Panc1 (cell line): ENCODE data around the gene ACTL7B. TPM values are rescaled to one million over a fixed set of nuclear protein-coding genes. Genes with fewer than 3 reads are reported as not detected.

Experiments
- ATAC-seq: fragments of 200-7000 bp; cut with Tn5 transposase; 2 replicates; pipeline ENCODE4 v1.9.1; 2020; ENCODE audit warnings: mild to moderate bottlenecking, moderate library complexity
- BruUV-seq: library from RNA; stranded (reverse); fragments of 400-500 nt; replicated peaks from 2 replicates; lab custom pipeline; 2021; lab: Mats Ljungman, UMichigan
- CTCF ChIA-PET: fragments of 300-600 bp; sonication (Branson Sonifier 250); formaldehyde crosslinking; loops from one replicate; lab custom pipeline; 2022; ENCODE audit warnings: antibody characterized with exemption; lab: Charles Lee
- POLR2A ChIA-PET: fragments of 300-600 bp; sonication (Branson Sonifier 250); formaldehyde crosslinking; loops from one replicate; lab custom pipeline; 2022; ENCODE audit warnings: antibody characterized with exemption; lab: Charles Lee
- DNase-seq: peaks from one replicate; pipeline ENCODE4 v3.0.0-alpha.2; 2010; ENCODE audit warnings: low read depth, low spot score
- H3K27ac ChIP-seq: 2 replicates; pipeline ENCODE4 v1.5.1; 2011; ENCODE audit warnings: mild to moderate bottlenecking, low read length, inconsistent platforms
- H3K27me3 ChIP-seq: fragments of 200-500 bp; sonication (Bioruptor generic); 2 replicates; pipeline ENCODE4 v1.6.0; 2014; ENCODE audit warnings: low read length, inconsistent platforms; ENCODE audit not compliant: control insufficient read depth, insufficient read depth
- H3K36me3 ChIP-seq: fragments of 200-500 bp; sonication (Bioruptor generic); 2 replicates; pipeline ENCODE4 v1.5.1; 2014; ENCODE audit warnings: inconsistent platforms, mild to moderate bottlenecking, low read length, moderate library complexity; ENCODE audit not compliant: control insufficient read depth, insufficient read depth
- H3K4me1 ChIP-seq: 2 replicates; pipeline ENCODE4 v1.5.1; 2011; ENCODE audit warnings: inconsistent platforms, mild to moderate bottlenecking, low read length, moderate library complexity; ENCODE audit not compliant: control insufficient read depth, insufficient read depth
- H3K4me3 ChIP-seq, 2 experiments: 2 replicates each; pipeline ENCODE4 v1.5.1; 2011 to 2012; ENCODE audit warnings: low read depth in 2 of 2, low read length in 2 of 2, mild to moderate bottlenecking in 2 of 2, inconsistent platforms in 1 of 2, moderate library complexity in 1 of 2
- H3K9me3 ChIP-seq: fragments of 200-500 bp; sonication (Bioruptor generic); 2 replicates; pipeline ENCODE4 v1.5.1; 2014; ENCODE audit warnings: low read depth, mild to moderate bottlenecking, inconsistent platforms, low read length, moderate library complexity; ENCODE audit not compliant: control insufficient read depth, insufficient read depth
- CTCF ChIP-seq: fragments of 450-650 bp; IDR thresholded peaks from 2 replicates; pipeline ENCODE4 v1.5.1; 2017; ENCODE audit warnings: mild to moderate bottlenecking
- POLR2AphosphoS5 ChIP-seq: IDR thresholded peaks from 2 replicates; pipeline ENCODE4 v1.6.1; 2012; ENCODE audit warnings: mild to moderate bottlenecking, low read depth, low read length, moderate library complexity
- REST ChIP-seq, 2 experiments: IDR thresholded peaks; 2 replicates each; pipeline ENCODE4 v1.6.1; 2011 to 2012; ENCODE audit warnings: low read depth in 2 of 2, control low read depth in 1 of 2, low read length in 1 of 2, mild to moderate bottlenecking in 1 of 2, moderate library complexity in 1 of 2; ENCODE audit not compliant: insufficient read depth in 1 of 2
- SIN3A ChIP-seq: IDR thresholded peaks from 2 replicates; pipeline ENCODE4 v1.6.1; 2012; ENCODE audit warnings: low read depth, mild to moderate bottlenecking, low read length, moderate library complexity, borderline replicate concordance; ENCODE audit not compliant: insufficient read depth
- TCF7L2 ChIP-seq: IDR thresholded peaks from 2 replicates; pipeline ENCODE4 v1.6.1; 2011; ENCODE audit warnings: mild to moderate bottlenecking, low read depth, low read length, inconsistent platforms
- in situ Hi-C: cut with HindIII; loops from 2 replicates; pipeline ENCODE4 v1.10.0; 2016; ENCODE audit warnings: low sequenced_read_pairs, low pct_unique_long_range_greater_than_20kb
- intact Hi-C: fragments of 100-400 bp; cut with micrococcal nuclease; formaldehyde crosslinking; loops from one replicate; pipeline ENCODE4 v1.10.0; 2022; ENCODE audit not compliant: unreplicated experiment
- total RNA-seq: library from RNA; stranded (reverse); gene quantifications from one replicate; pipeline ENCODE4 v1.2.1, GENCODE V29; 2021; ENCODE audit not compliant: unreplicated experiment

Gene ACTL7B
- total RNA-seq, 1 experiment from 2014 or later: not detected

GRCh38 chr9:108834959-108835665, 20.7 kb downstream of the ACTL7B start:
- no peak for ATAC-seq

GRCh38 chr9:108832179-108832500, 23.6 kb downstream of the ACTL7B start:
- no peak for ATAC-seq
- no TSS peak for BruUV-seq
- H3K27me3 ChIP-seq: no peaks in the 10 kb centered on the region

More at GRCh38 chr9:108834959-108835665, 20.7 kb downstream of the ACTL7B start:
- intact Hi-C loops (no loop called here), in situ Hi-C loops (no loop called here)
- Histone ChIP-seq H3K27me3 (no peaks in the 10 kb centered on the region), H3K27ac (no peak overlapping the region), H3K36me3 (no peaks in the 10 kb centered on the region), H3K4me1 (no peaks in the 10 kb centered on the region), H3K9me3 (no peaks in the 10 kb centered on the region), H3K4me3 (no peak overlapping the region)
- ChIA-PET CTCF (no interaction called here), POLR2A (no interaction called here)
- no TSS peak for BruUV-seq
- TF ChIP-seq SIN3A (no peak), CTCF (no peak), POLR2AphosphoS5 (no peak), REST (IDR thresholded peaks at IDR 0.05; ENCODE audit: insufficient read depth in 1 of 2, low read depth in 2 of 2, low read length in 1 of 2) (no peak), TCF7L2 (no peak)
- no peak for DNase-seq

More at GRCh38 chr9:108832179-108832500, 23.6 kb downstream of the ACTL7B start:
- no peaks in the 10 kb centered on the region for H3K4me1 ChIP-seq
- intact Hi-C loops (no loop called here), in situ Hi-C loops (no loop called here)
- no peak for DNase-seq
- no peaks in the 10 kb centered on the region for H3K36me3 ChIP-seq
- CTCF ChIA-PET: no interaction called here
- no peak overlapping the region for H3K27ac ChIP-seq
- H3K4me3 ChIP-seq: no peak overlapping the region
- POLR2A ChIA-PET: no interaction called here
- TF ChIP-seq REST (IDR thresholded peaks at IDR 0.05; ENCODE audit: insufficient read depth in 1 of 2, low read depth in 2 of 2, low read length in 1 of 2) (no peak), SIN3A (no peak), POLR2AphosphoS5 (no peak), TCF7L2 (no peak), CTCF (no peak)
- H3K9me3 ChIP-seq: no peaks in the 10 kb centered on the region
